Kidney epithelial cell (primary cell): ENCODE data around the gene SEMA4B. TPM values are rescaled to one million over a fixed set of nuclear protein-coding genes. Genes with fewer than 3 reads are reported as not detected.

Experiments used
- DNase-seq: peaks from one replicate; pipeline ENCODE4 v3.0.0-alpha.2; 2010; ENCODE audit warnings: low read depth
- H3K27me3 ChIP-seq: 2 replicates; pipeline ENCODE4 v1.6.0; 2011; ENCODE audit warnings: low read length; ENCODE audit not compliant: control insufficient read depth, insufficient read depth
- H3K36me3 ChIP-seq: 2 replicates; pipeline ENCODE4 v1.5.1; 2011; ENCODE audit warnings: low read length; ENCODE audit not compliant: control insufficient read depth, insufficient read depth
- H3K4me3 ChIP-seq: 2 replicates; pipeline ENCODE4 v1.5.1; 2011; ENCODE audit warnings: low read depth, mild to moderate bottlenecking, control low read depth, low read length
- CTCF ChIP-seq: IDR thresholded peaks from 2 replicates; pipeline ENCODE4 v1.5.1; 2011; ENCODE audit warnings: mild to moderate bottlenecking, moderate library complexity, low read length, control low read depth, inconsistent platforms; ENCODE audit not compliant: insufficient read depth, poor library complexity, severe bottlenecking
- total RNA-seq: library from RNA; depleted of rRNA; stranded (reverse); fragments of >200 nt; gene quantifications from 2 replicates; pipeline ENCODE4 v1.2.3, GENCODE V29; 2015

SEMA4B gene
- total RNA-seq, 1 donor from 2014 or later: 44.2 TPM

- Histone ChIP-seq H3K4me3 (no peak overlapping the region), H3K36me3 (no peaks in the 10 kb centered on the region), H3K27me3 (no peaks in the 10 kb centered on the region)
- TF ChIP-seq CTCF: no peak
- DNase-seq: no peak
These were observed 38.2 kb downstream of the SEMA4B start for GRCh38 chr15:90239371-90239770.

GRCh38 chr15:90240856-90241255, 39.7 kb downstream of the SEMA4B start:
- TF ChIP-seq CTCF: no peak
- DNase-seq: no peak
- Histone ChIP-seq H3K4me3 (no peak overlapping the region), H3K36me3 (no peaks in the 10 kb centered on the region), H3K27me3 (no peaks in the 10 kb centered on the region)

- Histone ChIP-seq H3K4me3 (no peak overlapping the region), H3K27me3 (no peaks in the 10 kb centered on the region), H3K36me3 (no peaks in the 10 kb centered on the region)
- no peak for DNase-seq
- no peak for TF ChIP-seq CTCF
These were observed 40.4 kb downstream of the SEMA4B start for GRCh38 chr15:90241343-90242192.

- no peak for TF ChIP-seq CTCF
- DNase-seq: no peak
- no peaks in the 10 kb centered on the region for H3K36me3 ChIP-seq
- no peak overlapping the region for H3K4me3 ChIP-seq
- H3K27me3 ChIP-seq: no peaks in the 10 kb centered on the region
These were observed 43.0 kb downstream of the SEMA4B start for GRCh38 chr15:90243943-90244639.

GRCh38 chr15:90248789-90249202, 47.7 kb downstream of the SEMA4B start:
- H3K36me3 ChIP-seq: no peaks in the 10 kb centered on the region
- no peak for TF ChIP-seq CTCF
- no peak for DNase-seq
- H3K4me3 ChIP-seq: no peak overlapping the region
- no peaks in the 10 kb centered on the region for H3K27me3 ChIP-seq
